Measurements from ENCODE around the gene CFAP299.
"Not testable (repeated sequence)": the region's sequence is repeated elsewhere in the genome, so short reads cannot be mapped to it uniquely, and the experiment has no call there.

CFAP299 gene

DNA sequence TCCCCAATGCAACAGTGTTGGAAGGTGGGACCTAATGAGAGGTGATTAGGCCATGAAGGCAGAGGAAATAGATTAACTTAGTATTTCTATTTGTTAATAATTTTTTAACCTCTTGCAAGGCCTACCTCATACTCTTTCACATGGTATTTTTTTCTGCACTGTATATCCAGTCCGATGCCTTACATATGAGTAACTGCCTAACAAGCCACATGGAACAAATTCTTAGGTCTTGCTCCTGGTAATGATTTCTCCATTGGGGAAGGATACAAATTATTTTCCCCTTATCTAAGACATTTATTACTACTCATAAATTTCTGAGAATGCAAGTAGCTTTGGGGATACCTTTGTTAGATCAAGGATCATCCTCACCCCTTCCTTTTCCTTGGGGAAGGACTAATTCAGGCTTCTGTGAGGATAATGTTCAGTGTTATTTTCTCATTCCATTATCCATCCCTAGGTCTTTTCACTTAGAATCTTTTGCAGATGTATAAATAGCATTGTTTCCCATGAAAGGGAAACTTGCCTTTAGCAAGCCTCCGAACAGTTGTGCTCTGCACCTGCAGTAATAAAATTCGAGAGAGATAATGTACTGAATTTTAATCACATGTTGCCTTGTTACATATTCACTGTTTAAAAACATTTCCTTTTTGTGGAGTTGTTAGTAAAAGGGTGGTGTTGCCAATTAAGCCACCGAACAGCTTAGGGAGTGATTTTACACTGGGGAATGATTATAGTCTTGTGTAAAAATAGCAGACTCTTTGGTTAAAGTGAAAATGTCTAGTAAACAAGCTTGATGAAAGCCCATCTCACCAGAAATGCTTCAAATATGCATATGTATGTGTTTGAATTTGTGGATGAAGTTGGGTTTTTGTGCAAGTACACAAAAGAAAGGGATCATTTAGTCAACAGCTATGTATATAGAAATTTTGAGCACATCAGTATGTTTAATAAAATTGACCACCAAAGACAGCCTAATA is 89.9 kb downstream of the CFAP299 start:
- no peak for DNase-seq

DNA sequence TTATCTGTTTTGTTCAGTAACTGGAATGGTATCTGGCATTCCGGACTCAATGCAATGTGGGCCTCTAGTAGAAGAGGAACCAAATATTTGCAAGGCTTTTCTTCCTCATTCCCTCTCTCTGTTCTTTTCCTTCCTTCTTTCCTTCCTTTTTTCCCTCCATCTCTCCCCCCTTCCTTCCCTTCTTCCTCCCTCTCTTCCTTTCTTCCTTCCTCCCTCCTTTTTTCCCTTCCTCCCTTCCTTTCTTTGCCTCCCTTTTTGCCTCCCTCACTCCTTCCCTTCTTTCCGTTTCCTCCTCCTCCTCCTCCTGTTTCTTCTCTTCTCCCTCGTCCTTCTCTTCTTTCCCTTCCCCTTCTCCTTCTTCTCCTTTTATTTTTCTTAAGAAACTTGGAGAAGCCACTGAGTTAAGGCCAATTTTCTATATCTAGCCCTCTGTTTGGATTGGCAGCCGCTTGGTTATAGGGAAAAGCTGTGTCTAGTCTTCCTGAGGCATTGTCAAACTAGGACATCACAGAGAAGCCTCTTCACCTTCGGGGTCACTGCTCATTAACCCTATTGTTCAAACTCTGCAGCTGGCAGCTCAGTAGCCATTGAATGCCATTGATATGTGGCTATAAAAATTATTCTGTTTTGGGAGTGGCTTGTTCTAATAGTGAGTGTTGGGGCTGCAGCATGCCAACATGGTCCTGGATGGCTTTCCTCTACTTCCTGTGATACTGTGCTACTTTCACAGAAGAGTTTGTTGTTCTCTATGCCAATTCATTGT is 95.9 kb downstream of the CFAP299 start:
- intact Hi-C loops (cut with DNase I): no loop called here

More for the DNA sequence above, 89.9 kb downstream of the CFAP299 start:
- intact Hi-C loops (cut with DNase I): no loop called here

DNA sequence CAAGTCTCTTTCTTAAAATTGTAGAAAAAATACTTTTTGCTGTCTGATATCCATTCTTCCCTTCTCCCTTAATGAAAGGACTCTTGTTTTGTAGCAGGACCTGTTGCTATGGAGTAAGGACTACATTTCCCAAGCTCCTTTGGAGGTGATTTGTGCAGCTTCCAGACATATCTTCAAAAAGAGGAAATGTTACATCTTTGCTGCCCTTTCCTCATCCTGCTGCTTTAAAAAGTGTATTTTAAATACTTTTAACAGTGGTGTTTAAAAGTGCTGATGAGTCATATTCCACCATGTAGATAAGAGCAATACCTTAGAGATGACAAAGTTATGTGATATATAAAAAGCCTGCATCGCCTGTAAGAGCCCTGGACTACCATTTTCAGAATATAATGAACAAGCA is 98.7 kb downstream of the CFAP299 start:
- intact Hi-C loops (cut with DNase I): no loop called here
- DNase-seq: peak in 1 of 42 donors; percentile 8

More for the DNA sequence above, 95.9 kb downstream of the CFAP299 start:
- no peak for DNase-seq

DNA sequence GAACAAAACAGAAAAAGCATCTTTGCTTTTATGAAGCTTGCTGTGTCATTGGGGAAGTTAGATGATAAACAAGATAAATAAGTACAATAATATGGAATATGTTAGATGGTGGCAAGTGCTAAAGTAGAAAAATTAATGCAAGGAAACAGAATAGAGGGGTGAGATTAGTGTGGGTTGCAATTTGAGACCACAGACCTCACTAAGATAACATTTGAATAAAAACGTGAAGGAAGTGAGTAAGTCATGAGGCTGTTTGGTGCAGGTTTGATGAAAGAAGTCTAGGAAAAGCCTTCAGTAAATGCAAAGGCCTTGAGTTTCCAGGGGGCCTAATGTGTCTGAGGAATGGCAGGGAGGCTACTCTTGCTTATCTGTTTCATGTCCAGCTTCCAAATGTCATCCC is 102.5 kb downstream of the CFAP299 start:
- no peak for DNase-seq
- intact Hi-C loops (cut with DNase I): no loop called here

DNA sequence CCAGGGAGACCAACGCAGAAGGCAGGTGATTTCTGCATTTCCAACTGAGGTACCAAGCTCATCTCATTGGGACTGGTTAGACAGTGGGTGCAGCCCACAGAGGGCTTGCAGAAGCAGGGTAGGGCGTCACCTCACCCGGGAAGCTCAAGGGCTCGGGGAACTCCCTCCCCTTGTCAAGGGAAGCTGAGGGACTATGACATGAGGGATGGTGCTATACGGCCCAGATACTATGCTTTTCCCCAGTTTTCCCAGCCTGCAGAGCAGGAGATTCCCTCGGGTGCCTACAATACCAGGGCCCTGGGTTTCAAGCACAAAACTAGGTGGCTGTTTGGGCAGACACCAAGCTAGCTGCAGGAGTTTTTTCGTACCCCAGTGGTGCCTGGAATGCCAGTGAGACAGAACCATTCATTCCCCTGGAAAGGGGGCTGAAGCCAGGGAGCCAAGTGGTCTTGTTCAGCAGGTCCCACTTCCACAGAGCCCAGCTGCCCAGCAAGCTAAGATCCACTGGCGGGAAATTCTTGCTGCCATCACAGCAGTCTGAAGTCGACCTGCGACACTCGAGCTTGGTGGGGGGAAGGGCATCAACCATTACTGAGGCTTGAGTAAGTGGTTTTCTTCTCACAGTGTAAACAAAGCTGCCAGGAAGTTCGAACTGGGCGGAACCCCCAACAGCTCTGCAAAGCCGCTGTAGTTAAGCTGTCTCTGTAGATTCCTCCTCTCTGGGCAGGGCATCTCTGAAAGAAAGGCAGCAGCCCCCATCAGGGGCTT is 103.9 kb downstream of the CFAP299 start:
- intact Hi-C loops (cut with DNase I); DNase-seq: not testable (repeated sequence)

DNA sequence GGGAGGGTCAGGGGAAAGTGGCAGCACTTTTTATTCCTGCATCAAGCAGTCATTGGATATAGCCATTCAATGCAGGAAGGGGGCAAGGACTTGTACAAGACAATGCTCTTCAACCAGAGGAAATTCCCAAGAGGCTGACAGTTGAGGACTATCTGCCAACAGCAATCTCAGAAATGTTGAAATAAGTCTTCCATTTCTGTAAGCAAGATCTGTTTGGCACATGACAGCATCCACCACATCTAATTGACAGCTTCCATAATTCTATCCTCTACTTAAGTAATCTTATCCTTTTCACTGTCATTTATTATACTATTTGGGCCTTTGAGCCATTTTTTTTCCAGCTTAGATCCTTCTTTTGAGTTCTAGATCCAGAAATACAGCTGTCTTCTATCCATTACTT is 110.7 kb downstream of the CFAP299 start:
- DNase-seq: no peak
- intact Hi-C loops (cut with DNase I): no loop called here

DNA sequence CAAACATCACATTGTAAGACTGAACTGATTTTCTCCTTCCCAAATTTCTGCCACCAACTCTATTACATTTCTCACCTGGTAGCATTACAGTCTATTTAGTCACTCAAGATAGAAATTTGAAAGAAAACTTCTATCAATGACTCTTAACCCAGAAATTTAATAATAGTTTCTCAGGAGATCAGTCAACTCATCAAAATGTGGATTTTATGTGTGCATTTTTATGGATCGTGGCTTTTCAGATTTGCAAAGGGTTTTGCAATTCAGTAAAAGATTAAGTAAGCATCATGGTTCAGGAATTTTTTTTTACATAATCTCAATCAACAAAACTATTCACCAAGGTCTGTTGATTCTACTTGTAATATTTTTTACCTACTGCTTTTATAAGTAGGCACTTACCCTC is 111.1 kb downstream of the CFAP299 start:
- intact Hi-C loops (cut with DNase I): no loop called here
- no peak for DNase-seq

DNA sequence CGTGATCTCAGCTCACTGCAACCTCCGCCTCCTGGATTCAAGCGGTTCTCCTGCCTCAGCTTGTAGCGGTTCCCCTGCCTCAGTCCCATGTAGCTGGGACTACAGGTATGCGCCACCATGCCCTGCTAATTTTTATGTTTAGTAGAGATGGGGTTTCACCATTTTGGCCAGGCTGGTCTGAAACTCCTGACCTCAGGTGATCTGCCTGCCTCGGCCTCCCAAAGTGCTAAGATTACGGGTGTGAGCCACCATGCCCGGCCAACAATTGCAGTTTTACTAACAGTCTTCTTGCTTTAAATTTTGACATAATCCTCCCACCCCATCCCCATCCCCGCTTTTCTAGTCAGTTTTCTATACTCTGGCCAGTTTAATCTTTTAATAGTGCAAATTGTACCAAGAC is 112.0 kb downstream of the CFAP299 start:
- DNase-seq: no peak
- intact Hi-C loops (cut with DNase I): no loop called here

DNA sequence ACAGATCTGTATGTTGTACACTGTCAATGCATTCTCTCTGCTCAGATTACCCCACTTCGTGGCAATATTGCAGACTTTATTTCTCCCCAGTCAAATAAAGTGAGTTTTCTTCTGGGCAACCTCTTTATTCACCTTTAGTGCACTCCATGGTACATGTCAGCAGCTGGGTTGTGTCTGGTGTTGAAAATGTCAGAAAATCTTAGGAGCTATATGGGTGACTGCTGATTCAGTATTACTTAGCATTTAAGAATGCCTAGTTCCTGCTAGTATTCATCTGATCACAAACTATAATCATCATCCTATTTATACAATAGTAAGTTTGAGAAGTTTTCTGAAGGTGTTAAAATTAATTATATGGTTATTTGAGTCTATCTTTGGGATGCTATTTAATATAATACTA is 112.5 kb downstream of the CFAP299 start:
- intact Hi-C loops (cut with DNase I): no loop called here
- no peak for DNase-seq

DNA sequence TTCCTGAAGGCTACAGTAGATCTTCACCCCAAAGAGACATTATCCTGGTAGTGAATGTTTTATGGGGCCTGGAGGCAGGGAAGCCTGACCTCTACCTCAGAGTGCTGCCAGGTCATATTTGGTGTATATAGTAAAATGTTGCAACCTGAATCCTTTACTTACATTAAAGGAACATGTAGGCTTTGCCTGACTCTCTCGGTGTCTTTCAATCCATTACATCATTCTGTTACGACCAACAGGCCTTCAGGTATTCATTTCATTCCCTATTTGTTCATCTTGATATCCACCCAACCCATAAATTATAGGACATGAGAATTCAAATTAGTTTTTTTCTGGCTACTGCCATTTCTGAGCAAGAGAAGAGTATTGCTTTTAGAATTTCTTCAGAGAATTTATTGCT is 116.5 kb downstream of the CFAP299 start:
- intact Hi-C loops (cut with DNase I): no loop called here
- DNase-seq: no peak

DNA sequence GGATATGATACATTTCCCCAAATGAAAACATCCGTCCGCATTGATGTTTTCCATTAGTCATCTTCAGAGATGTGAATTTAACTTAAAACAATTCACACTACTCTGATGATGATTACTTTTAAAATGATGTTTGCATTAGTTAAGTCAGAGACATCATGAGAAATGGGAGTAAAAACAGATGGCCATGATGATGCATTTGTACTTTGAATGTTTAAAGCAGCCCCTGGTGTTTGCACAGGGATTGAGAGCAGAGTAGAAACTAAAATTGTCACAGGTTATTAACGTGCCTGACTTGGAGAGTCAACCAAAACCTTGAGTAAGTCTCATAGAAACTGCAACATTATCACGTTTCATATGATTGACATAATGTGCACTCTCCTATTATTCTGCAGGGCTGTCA is 117.2 kb downstream of the CFAP299 start:
- intact Hi-C loops (cut with DNase I): no loop called here
- no peak for DNase-seq

DNA sequence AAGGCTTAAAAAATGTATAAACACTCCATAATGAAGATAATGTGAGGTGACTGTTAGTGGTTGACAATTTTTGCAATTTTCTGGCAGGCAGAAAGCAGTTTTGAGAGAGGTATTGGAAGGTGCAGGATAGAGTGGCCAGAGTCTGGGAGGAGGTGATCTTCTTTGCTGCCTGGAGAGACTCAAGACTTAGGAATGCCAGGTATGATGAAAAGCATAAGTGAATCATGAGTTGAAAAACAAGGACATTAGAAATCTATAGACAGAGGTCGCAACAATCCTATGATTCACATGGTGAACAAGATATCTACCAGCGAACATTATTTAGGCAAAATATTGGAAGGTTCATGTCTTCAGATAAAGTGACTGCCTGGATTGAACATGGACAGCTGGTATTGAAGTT is 118.5 kb downstream of the CFAP299 start:
- no peak for DNase-seq
- intact Hi-C loops (cut with DNase I): no loop called here

DNA sequence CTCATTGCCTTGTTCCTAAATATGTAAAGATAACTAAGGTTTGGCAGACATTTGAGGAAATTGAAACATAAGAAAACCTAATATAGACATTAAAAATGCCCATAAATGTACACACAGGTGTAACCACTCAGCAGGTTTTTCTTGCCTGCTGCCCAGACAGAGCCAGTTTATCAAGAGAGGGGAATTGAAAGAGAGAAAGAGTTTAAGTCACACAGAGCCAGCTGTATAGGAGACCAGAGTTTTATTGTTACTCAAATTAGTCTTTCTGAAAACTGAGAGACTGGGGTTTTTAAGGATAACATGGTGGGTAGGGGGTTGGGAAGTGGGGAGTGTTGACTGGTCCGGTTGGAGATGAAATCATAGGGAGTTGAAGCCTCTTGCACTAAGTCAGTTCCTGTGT is 119.0 kb downstream of the CFAP299 start:
- no peak for DNase-seq
- intact Hi-C loops (cut with DNase I): no loop called here

DNA sequence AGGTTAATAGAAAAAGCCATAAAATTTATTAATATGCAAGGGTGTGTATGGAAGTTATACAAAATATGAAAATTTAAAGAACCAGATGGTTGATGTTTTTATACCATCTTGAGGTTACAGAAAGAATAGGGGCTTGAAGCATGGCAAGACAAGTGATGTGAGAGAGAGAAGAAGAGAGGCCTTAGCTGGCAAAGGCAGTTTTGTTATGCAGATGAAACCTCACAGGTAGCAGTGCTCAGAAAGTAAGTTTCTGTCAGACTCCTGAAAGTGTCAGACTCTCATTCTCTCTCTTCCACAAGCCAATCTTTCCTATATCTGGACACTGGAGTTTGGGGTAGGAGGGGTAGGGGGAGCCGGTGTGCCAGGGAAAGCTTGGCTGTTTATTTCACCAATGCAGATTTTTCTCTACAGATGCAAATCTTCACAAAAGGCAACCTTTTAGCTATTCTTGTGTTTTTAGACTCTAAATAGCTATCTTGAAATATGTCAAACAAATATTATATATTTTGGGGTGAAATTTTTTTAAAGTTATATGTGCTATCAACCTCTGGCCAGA is 124.5 kb downstream of the CFAP299 start:
- DNase-seq: no peak
- intact Hi-C loops (cut with DNase I): no loop called here

DNA sequence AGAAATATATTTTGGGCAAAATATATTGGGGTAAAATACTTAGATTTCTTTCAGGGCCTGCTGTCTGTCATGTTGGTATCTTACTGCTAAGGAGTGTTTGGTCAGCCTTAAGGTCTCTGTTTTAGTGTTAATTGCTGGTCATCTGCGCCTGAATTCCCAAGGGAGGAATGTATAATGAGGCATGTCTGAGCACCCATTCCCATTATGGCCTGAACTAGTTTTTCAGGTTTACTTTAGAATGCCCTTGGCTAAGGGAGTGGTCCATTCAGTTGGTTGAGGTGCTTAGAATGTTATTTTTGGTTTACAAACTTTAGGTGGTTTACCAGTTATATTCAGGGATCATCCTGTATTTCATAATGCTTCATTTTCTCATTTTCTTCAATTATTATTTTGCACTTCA is 125.9 kb downstream of the CFAP299 start:
- no peak for DNase-seq
- intact Hi-C loops (cut with DNase I): no loop called here

DNA sequence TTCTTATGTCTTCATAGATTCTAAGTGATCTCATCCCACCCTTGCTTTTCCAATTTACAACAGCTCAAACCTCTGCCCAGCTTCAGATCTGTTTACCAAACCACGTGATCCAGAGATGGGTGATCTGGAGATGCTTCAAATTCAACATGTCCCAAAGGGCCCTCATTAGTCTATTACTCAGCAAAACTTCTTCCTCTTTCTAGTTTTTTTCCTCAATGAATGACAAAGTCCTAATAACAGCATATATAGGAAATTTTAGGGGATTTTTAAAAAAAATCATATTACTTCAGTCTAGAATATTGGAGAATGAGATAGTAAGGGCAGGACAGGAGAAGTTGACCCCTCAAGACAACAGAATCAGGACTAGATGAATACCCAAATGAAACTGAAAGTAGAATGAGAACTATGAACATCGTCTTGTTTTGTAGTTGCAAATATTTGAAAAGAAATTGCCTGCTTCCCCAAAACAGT is 127.1 kb downstream of the CFAP299 start:
- intact Hi-C loops (cut with DNase I): no loop called here
- no peak for DNase-seq

DNA sequence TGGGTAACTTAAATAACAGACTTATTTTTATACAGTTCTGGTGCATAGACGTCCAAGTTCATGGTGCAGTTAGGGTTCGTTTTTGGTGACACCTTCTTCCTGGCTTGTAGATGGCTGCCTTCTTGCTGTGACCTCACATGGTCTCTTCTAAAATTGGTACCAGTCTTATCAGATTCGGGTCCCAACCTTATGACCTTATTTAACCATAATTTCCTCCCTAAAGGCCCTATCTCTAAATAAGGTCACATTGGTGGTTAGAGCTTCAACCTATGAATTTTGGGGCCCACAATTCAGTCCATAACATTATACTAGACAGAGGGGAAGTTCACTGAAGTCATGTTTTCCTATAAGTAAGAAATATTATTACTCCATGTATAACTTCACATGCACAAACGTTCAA is 128.0 kb downstream of the CFAP299 start:
- intact Hi-C loops (cut with DNase I): no loop called here
- no peak for DNase-seq

DNA sequence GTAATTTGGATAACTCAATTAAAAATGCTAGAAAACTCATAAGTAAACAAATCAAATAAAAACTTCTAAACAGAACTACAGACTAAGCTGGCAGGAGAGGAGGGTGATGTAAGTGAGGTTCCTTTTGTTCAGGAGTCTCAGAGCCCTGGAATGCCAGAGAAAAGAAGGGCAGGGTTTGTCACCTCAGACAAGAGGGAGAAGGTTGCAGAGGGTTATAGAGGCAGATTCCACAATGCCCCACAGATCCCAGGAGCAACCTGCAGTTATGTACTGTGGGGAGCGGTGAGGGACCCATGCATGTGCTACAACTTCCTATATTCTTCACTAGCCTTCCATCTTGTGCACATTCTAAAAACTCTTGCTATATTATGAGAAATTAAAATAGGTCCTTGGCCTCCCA is 129.7 kb downstream of the CFAP299 start:
- DNase-seq: no peak
- intact Hi-C loops (cut with DNase I): no loop called here

DNA sequence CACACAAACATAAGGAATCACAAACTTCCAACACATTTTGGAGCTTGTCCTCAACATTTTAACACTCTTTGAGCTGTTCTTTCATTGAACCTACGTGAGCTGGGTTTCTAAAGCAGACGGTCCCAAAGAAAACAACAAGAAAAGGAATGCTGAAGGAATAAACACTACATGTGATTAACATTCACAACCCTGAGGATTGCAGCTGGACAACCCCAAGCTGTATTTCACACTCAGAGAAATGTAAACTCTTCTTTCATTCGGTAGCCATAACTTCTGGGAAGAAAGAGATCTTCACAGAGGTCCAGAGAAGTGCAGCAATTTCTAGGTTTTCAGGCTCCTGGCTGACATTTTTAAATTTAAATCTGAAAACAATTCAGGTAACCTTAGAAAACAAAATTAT is 130.2 kb downstream of the CFAP299 start:
- intact Hi-C loops (cut with DNase I): no loop called here
- no peak for DNase-seq

Measured in head of caudate nucleus (tissue), 42 donors.